GM12878 (cell line): Measurements from ENCODE around the gene PPARA. TPM values are rescaled to one million over a fixed set of nuclear protein-coding genes. Genes with fewer than 3 reads are reported as not detected.

Experiments
- ATAC-seq: fragments of 200-7000 bp; cut with Tn5 transposase; 3 replicates; pipeline ENCODE4 v1.9.1; 2020; ENCODE audit warnings: mild to moderate bottlenecking, moderate library complexity
- BruUV-seq: library from RNA; stranded (reverse); fragments of 400-500 nt; replicated peaks from 2 replicates; lab custom pipeline; 2021; lab: Mats Ljungman, UMichigan
- CTCF ChIA-PET: fragments of 300-600 bp; sonication (Branson Sonifier 250); formaldehyde crosslinking; extraction: SDS; loops from one replicate; lab custom pipeline; 2021; ENCODE audit warnings: inconsistent platforms; lab: Yijun Ruan, JAX
- POLR2A ChIA-PET: fragments of 350-600 bp; formaldehyde crosslinking; extraction: SDS; loops from one replicate; lab custom pipeline; 2021; ENCODE audit warnings: inconsistent platforms; lab: Charles Lee
- RAD21 ChIA-PET: fragments of 300-600 bp; sonication (Branson Sonifier 250); formaldehyde crosslinking; loops from one replicate; lab custom pipeline; 2023; ENCODE audit warnings: antibody characterized with exemption; ENCODE audit not compliant: unreplicated experiment; lab: Charles Lee
- SMC1A ChIA-PET: fragments of 300-600 bp; sonication (Branson Sonifier 250); formaldehyde crosslinking; loops from one replicate; lab custom pipeline; 2023; ENCODE audit not compliant: unreplicated experiment, uncharacterized antibody; lab: Charles Lee
- DNase-seq: peaks from one replicate; pipeline ENCODE4 v3.0.0-alpha.2; 2011; ENCODE audit warnings: low read depth, low spot score
- FAIRE-seq: peaks from 3 replicates; lab custom pipeline; 2011; peaks lifted over from hg19 to GRCh38; lab: Jason Lieb, UNC
- H2AFZ ChIP-seq: 2 replicates; pipeline ENCODE4 v1.6.0; 2011; ENCODE audit warnings: low read depth, low read length, control low read depth; ENCODE audit not compliant: control insufficient read depth
- H3K27ac ChIP-seq: 2 replicates; pipeline ENCODE4 v1.5.1; 2011; ENCODE audit warnings: control low read depth; ENCODE audit not compliant: control insufficient read depth, insufficient read depth
- H3K27me3 ChIP-seq, 2 experiments: replicated peaks in 1 of 2; 2 replicates each; pipeline versions ENCODE4 v1.6.0 to v1.6.1; 2011; ENCODE audit warnings: low read length in 1 of 2; ENCODE audit not compliant: control insufficient read depth in 2 of 2, insufficient read depth in 2 of 2
- H3K36me3 ChIP-seq, 2 experiments: 2 replicates each; pipeline ENCODE4 v1.5.1; 2011; ENCODE audit warnings: low read length in 1 of 2; ENCODE audit not compliant: control insufficient read depth in 2 of 2, insufficient read depth in 2 of 2
- H3K4me1 ChIP-seq: 2 replicates; pipeline ENCODE4 v1.6.1; 2011; ENCODE audit warnings: mild to moderate bottlenecking, low read length, moderate library complexity, mixed read lengths; ENCODE audit not compliant: control insufficient read depth, insufficient read depth
- H3K4me2 ChIP-seq: 2 replicates; pipeline ENCODE4 v1.6.0; 2011; ENCODE audit warnings: control low read depth; ENCODE audit not compliant: control insufficient read depth, insufficient read depth
- H3K4me3 ChIP-seq: fragments of 200-600 bp; sonication (generic); 2 replicates; pipeline ENCODE4 v1.5.1; 2016
- H3K79me2 ChIP-seq: 2 replicates; pipeline ENCODE4 v1.6.0; 2011; ENCODE audit warnings: low read length; ENCODE audit not compliant: control insufficient read depth, insufficient read depth
- H3K9ac ChIP-seq: 2 replicates; pipeline ENCODE4 v1.8.0; 2011; ENCODE audit warnings: low read length, control low read depth, mixed read lengths; ENCODE audit not compliant: control insufficient read depth, insufficient read depth
- H3K9me3 ChIP-seq: replicated peaks from 3 replicates; pipeline ENCODE4 v1.5.1; 2011; ENCODE audit warnings: mild to moderate bottlenecking, low read length; ENCODE audit not compliant: control insufficient read depth, insufficient read depth
- H4K20me1 ChIP-seq: 2 replicates; pipeline ENCODE4 v1.6.0; 2011; ENCODE audit not compliant: control insufficient read depth, insufficient read depth
- ASH2L ChIP-seq: fragments of 300-600, 200-600 bp; sonication (generic); IDR thresholded peaks from 2 replicates; pipeline ENCODE4 v1.6.1; 2017; ENCODE audit warnings: low read depth, mild to moderate bottlenecking, borderline replicate concordance
- BHLHE40 ChIP-seq, 2 experiments: fragments of 450-650 bp in 1 of 2; IDR thresholded peaks; 2 replicates each; pipeline ENCODE4 v1.6.1; 2011 to 2017; ENCODE audit warnings: low read depth in 2 of 2, borderline replicate concordance in 1 of 2, improper control_type of control experiment in 1 of 2, low read length in 1 of 2, mild to moderate bottlenecking in 1 of 2
- CREB1 ChIP-seq: IDR thresholded peaks from 2 replicates; pipeline ENCODE4 v1.6.1; 2012; ENCODE audit warnings: low read depth, mild to moderate bottlenecking, inconsistent platforms
- EGR1 ChIP-seq, 2 experiments: IDR thresholded peaks; 1 replicate in 1 of 2; 2 replicates in 1 of 2; pipeline ENCODE4 v1.6.1; 2011 to 2012; ENCODE audit warnings: low read depth in 2 of 2, low read length in 2 of 2, borderline replicate concordance in 1 of 2, mild to moderate bottlenecking in 1 of 2, moderate library complexity in 1 of 2
- GABPA ChIP-seq: IDR thresholded peaks from 2 replicates; pipeline ENCODE4 v1.6.1; 2014; ENCODE audit warnings: antibody characterized with exemption, low read depth, mild to moderate bottlenecking, inconsistent platforms
- IRF3 ChIP-seq: fragments of 450-650 bp; IDR thresholded peaks from 2 replicates; pipeline ENCODE4 v1.6.1; 2014; ENCODE audit warnings: mild to moderate bottlenecking
- MTA3 ChIP-seq: IDR thresholded peaks from 2 replicates; pipeline ENCODE4 v1.6.1; 2012; ENCODE audit warnings: low read length, inconsistent platforms, borderline replicate concordance
- POLR2A ChIP-seq: IDR thresholded peaks from 2 replicates; pipeline ENCODE4 v1.6.1; 2011; ENCODE audit warnings: low read depth, mild to moderate bottlenecking, low read length
- SREBF2 ChIP-seq: IDR thresholded peaks from 2 replicates; pipeline ENCODE4 v1.6.1; 2012; ENCODE audit warnings: mild to moderate bottlenecking, low read length
- SRF ChIP-seq, 2 experiments: IDR thresholded peaks; 2 replicates each; pipeline ENCODE4 v1.6.1; 2011; ENCODE audit warnings: low read depth in 2 of 2, low read length in 2 of 2, mild to moderate bottlenecking in 1 of 2, moderate library complexity in 1 of 2
- STAT1 ChIP-seq: fragments of 450-650 bp; conservative IDR thresholded peaks from 2 replicates; pipeline ENCODE4 v1.6.1; 2014; ENCODE audit warnings: antibody characterized with exemption, mild to moderate bottlenecking
- TCF3 ChIP-seq: IDR thresholded peaks from 2 replicates; pipeline ENCODE4 v1.6.1; 2012; ENCODE audit warnings: low read depth, mild to moderate bottlenecking, low read length, borderline replicate concordance; ENCODE audit not compliant: insufficient read depth
- WRNIP1 ChIP-seq: IDR thresholded peaks from 2 replicates; pipeline ENCODE4 v1.6.1; 2011; ENCODE audit warnings: low read depth, low read length, improper control_type of control experiment, borderline replicate concordance
- ZBTB40 ChIP-seq: fragments of 450-650 bp; IDR thresholded peaks from 2 replicates; pipeline ENCODE4 v1.6.1; 2016; ENCODE audit warnings: mild to moderate bottlenecking, moderate library complexity, borderline replicate concordance
- ZNF207 ChIP-seq: fragments of 450-650 bp; IDR thresholded peaks from 2 replicates; pipeline ENCODE4 v1.6.1; 2014; ENCODE audit warnings: antibody characterized with exemption, mild to moderate bottlenecking, borderline replicate concordance
- WGBS: methylation state at CpG from one replicate; pipeline ENCODE4 v1.1.6; 2016; ENCODE audit warnings: low lambda C conversion rate; ENCODE audit not compliant: insufficient replicate concordance, insufficient coverage; ENCODE audit errors: missing lambda C conversion rate; 5-methylcytosine and 5-hydroxymethylcytosine counted together
- in situ Hi-C: fragments of 300-500 bp; cut with MboI; formaldehyde crosslinking; loops from 9 replicates; pipeline ENCODE4 v1.14.3; 2018; ENCODE audit warnings: mixed read lengths
- intact Hi-C: fragments of 100-400 bp; cut with micrococcal nuclease; formaldehyde crosslinking; loops from one replicate; pipeline ENCODE4 v1.14.2; 2022; ENCODE audit not compliant: unreplicated experiment
- polyA plus RNA-seq, 11 experiments: library from polyadenylated mRNA; depleted of rRNA in 4 of 11; unstranded in 6 of 11; stranded (reverse) in 5 of 11; fragments of >200 nt; fragmentation: Nextera tagmentation in 4 of 11; fragmentation: Illumina TruSeq in 1 of 11; extraction: Ambion mirVana in 4 of 11; extraction: Trizol in 1 of 11; gene quantifications; 1 replicate in 1 of 11; 2 replicates in 10 of 11; pipeline versions ENCODE4 v1.2.1 to v1.2.3, GENCODE V29; 2011 to 2016; ENCODE audit warnings: inconsistent platforms in 2 of 11, missing spikeins in 2 of 11, low read depth in 1 of 11
- total RNA-seq, 4 experiments: library from RNA; depleted of rRNA in 3 of 4; stranded (reverse); fragments of >200 nt in 3 of 4; fragmentation: Illumina TruSeq in 1 of 4; extraction: Trizol in 1 of 4; gene quantifications; 2 replicates each; pipeline versions ENCODE4 v1.2.1 to v1.2.3, GENCODE V29; 2013 to 2021

The PPARA gene
- total and polyA plus RNA-seq, 10 of the 15 experiments (the other 5 are each of a cell fraction or from before 2014, with no cell fraction given), result 0.72 to 10.4 (median 4.6) TPM

GRCh38 chr22:46136486-46137217, 13.7 kb upstream of the PPARA start (continued):
- TF ChIP-seq ZBTB40 (no peak), BHLHE40 (IDR thresholded peaks at IDR 0.05; ENCODE audit: borderline replicate concordance in 1 of 2, low read depth in 2 of 2, low read length in 1 of 2) (no peak), SRF (IDR thresholded peaks at IDR 0.05; ENCODE audit: low read depth in 2 of 2, low read length in 2 of 2) (no peak), EGR1 (IDR thresholded peaks at IDR 0.05; ENCODE audit: borderline replicate concordance in 1 of 2, low read depth in 2 of 2, low read length in 2 of 2) (no peak), ASH2L (no peak)

GRCh38 chr22:46137218-46137766, 13.0 kb upstream of the PPARA start:
- FAIRE-seq (no peak), ATAC-seq (no peak), DNase-seq (no peak)
- Histone ChIP-seq H2AFZ (no peak overlapping the region), H3K79me2 (no peaks in the 10 kb centered on the region), H3K27me3 (no peaks in the 10 kb centered on the region), H3K9me3 (no peaks in the 10 kb centered on the region), H3K4me3 (no peak overlapping the region), H3K9ac (no peak overlapping the region), H3K4me2 (no peak overlapping the region), H3K36me3 (no peaks in the 10 kb centered on the region), H4K20me1 (no peaks in the 10 kb centered on the region), H3K27ac (no peak overlapping the region), H3K4me1 (peaks cover 2% of the 10 kb centered on the region; the same call in 1 of the 2 replicates)
- WGBS, result 61% methylated on average over 14 of the region's 14 CpGs
- ChIA-PET RAD21 (no interaction called here), POLR2A (no interaction called here), SMC1A (no interaction called here), CTCF (no interaction called here)
- intact Hi-C loops, result no loop called here
- TF ChIP-seq POLR2A, result no peak
- no peak for TF ChIP-seq WRNIP1
- no peak for TF ChIP-seq IRF3
- TF ChIP-seq GABPA, result no peak
- no peak for TF ChIP-seq CREB1
- TF ChIP-seq SREBF2, result no peak
- TF ChIP-seq ZNF207, result no peak
- TF ChIP-seq MTA3, result no peak
- no peak for TF ChIP-seq TCF3
- no peak for TF ChIP-seq STAT1
- in situ Hi-C loops, result no loop called here
- no TSS peak for BruUV-seq
